Kidney epithelial cell (primary cell): Measurements from ENCODE around the gene BTBD2. TPM values are rescaled to one million over a fixed set of nuclear protein-coding genes. Genes with fewer than 3 reads are reported as not detected.

Source experiments
- DNase-seq: peaks from one replicate; pipeline ENCODE4 v3.0.0-alpha.2; 2010; ENCODE audit warnings: low read depth
- H3K27me3 ChIP-seq: 2 replicates; pipeline ENCODE4 v1.6.0; 2011; ENCODE audit warnings: low read length; ENCODE audit not compliant: control insufficient read depth, insufficient read depth
- H3K36me3 ChIP-seq: 2 replicates; pipeline ENCODE4 v1.5.1; 2011; ENCODE audit warnings: low read length; ENCODE audit not compliant: control insufficient read depth, insufficient read depth
- H3K4me3 ChIP-seq: 2 replicates; pipeline ENCODE4 v1.5.1; 2011; ENCODE audit warnings: low read depth, mild to moderate bottlenecking, control low read depth, low read length
- total RNA-seq: library from RNA; depleted of rRNA; stranded (reverse); fragments of >200 nt; gene quantifications from 2 replicates; pipeline ENCODE4 v1.2.3, GENCODE V29; 2015
- TF ChIP-seq, protein P1 (sequence below): IDR thresholded peaks from 2 replicates; pipeline ENCODE4 v1.5.1; 2011; ENCODE audit warnings: mild to moderate bottlenecking, moderate library complexity, low read length, control low read depth, inconsistent platforms; ENCODE audit not compliant: insufficient read depth, poor library complexity, severe bottlenecking

Gene BTBD2
- total RNA-seq, 1 donor from 2014 or later, result 51.3 TPM

DNA sequence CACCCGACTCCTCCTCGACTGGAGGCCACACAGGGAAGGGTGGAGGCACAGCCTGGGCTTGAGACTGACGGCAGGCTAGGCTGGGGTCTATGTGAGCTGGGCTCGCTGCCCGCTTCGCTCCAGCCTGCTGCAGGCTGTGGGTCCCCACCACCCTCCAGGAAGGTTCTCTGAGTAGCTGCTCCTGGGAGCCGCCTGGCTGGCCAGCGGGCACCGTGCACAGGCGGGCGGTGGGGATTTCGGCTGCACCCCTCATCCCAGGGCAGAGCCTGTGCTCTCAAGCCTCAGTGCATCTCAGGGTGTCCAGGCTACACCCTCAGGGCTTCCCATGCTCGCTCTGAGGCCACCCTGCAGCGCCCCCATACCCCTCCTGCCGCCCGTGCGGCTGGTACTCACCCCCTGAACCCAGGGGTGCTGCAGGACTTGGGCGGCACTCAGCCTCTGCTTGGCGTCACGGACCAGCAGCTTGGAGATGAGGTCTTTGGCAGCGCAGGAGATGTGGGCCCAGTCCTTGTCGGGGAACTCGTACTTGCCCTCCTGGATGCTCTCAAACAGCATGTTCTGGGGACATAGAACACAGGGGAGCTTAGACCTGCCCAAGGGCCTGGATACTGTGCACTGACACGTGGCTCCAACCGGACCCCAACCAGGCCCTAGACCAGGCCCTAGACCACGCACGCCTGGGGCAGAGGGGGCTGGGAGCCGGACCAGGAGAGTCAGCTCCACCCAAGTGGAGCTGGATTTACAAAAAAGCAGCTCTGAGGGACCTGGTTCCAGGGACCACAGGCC is 25.3 kb upstream of the BTBD2 start:
- no peaks in the 10 kb centered on the region for H3K27me3 ChIP-seq
- TF ChIP-seq, protein P1, sequence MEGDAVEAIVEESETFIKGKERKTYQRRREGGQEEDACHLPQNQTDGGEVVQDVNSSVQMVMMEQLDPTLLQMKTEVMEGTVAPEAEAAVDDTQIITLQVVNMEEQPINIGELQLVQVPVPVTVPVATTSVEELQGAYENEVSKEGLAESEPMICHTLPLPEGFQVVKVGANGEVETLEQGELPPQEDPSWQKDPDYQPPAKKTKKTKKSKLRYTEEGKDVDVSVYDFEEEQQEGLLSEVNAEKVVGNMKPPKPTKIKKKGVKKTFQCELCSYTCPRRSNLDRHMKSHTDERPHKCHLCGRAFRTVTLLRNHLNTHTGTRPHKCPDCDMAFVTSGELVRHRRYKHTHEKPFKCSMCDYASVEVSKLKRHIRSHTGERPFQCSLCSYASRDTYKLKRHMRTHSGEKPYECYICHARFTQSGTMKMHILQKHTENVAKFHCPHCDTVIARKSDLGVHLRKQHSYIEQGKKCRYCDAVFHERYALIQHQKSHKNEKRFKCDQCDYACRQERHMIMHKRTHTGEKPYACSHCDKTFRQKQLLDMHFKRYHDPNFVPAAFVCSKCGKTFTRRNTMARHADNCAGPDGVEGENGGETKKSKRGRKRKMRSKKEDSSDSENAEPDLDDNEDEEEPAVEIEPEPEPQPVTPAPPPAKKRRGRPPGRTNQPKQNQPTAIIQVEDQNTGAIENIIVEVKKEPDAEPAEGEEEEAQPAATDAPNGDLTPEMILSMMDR, result no peak
- H3K4me3 ChIP-seq, result no peak overlapping the region
- DNase-seq, result no peak
- peaks cover 1% of the 10 kb centered on the region for H3K36me3 ChIP-seq

DNA sequence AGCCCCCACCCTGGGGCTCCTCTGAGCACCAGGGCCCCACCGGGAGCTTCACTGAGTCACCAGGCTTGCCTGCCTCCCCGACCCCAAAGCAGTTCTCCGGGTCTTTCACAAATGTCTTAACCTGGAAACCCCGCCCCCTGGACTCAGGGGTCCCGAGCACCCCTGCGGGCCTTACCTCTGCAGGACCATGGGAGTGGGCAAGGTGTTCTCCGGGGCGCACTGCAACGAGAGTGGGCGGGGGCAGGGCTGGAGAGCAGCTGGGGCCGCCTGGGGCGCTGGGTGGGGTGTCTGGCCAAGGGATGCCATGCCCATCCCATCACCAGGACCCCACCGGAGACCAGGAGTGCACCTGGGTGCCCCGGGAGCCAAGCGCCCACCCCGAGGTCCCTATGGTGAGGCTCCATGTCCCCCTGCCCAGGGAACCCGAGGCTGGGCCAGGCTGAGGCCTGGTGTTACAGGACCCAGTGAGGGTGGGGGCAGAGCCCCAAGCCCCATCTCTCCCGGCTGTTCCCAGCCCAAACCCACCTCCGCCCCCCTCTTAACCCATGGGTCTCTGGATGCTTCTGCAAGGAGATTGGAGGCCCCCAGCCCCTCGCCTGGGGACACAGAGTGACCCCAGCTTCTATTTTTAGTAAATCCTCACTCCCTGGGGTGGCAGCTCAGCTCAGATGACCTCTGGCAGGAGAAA is 24.6 kb upstream of the BTBD2 start:
- Histone ChIP-seq H3K4me3 (no peak overlapping the region), H3K36me3 (peaks cover 1% of the 10 kb centered on the region), H3K27me3 (no peaks in the 10 kb centered on the region)
- no peak for DNase-seq
- TF ChIP-seq, protein P1, result no peak

DNA sequence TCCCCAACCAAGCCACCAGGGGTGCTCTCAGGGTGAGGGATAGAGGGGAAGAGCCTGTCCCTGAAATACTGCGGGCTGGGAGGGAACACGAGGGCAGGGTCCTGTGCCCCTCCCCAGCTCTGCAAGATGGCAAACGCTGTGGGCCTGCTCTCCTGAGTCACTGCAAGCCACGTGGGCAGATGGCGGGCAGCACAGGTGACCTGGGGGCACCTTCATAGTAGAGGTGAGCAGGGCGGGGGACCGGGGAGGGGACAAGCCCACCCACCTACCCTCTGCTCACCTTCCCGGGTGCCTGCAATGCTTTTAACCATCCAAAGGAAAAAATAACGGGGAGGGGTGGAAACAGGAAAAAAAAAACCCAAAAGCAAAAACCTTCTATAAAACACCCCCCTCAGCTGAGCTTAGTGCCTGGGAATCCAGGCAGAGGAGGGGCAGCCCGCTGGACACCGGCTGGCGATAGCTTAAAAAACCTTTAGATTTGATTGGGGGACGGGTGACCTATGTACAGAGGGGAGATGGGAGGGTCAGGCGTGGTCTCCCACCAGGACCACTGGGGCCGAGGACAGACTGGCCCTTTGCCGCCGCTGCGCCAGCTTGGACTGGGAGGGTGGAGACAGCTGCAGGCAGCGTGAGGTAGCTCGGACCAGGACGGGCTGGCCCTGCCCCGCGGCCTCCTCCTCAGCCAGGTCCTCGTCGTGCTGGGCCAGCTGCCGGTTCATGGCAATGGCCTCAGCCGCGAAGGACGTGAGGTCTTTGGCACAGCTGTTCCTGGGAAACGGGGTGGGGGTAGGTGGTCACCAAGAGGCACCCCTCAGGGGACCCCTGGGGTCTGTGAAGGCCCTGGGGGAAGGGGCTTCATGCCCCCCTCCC is 23.8 kb upstream of the BTBD2 start:
- Histone ChIP-seq H3K27me3 (no peaks in the 10 kb centered on the region), H3K4me3 (no peak overlapping the region), H3K36me3 (peaks cover 1% of the 10 kb centered on the region)
- DNase-seq, result no peak
- TF ChIP-seq, protein P1, result no peak

DNA sequence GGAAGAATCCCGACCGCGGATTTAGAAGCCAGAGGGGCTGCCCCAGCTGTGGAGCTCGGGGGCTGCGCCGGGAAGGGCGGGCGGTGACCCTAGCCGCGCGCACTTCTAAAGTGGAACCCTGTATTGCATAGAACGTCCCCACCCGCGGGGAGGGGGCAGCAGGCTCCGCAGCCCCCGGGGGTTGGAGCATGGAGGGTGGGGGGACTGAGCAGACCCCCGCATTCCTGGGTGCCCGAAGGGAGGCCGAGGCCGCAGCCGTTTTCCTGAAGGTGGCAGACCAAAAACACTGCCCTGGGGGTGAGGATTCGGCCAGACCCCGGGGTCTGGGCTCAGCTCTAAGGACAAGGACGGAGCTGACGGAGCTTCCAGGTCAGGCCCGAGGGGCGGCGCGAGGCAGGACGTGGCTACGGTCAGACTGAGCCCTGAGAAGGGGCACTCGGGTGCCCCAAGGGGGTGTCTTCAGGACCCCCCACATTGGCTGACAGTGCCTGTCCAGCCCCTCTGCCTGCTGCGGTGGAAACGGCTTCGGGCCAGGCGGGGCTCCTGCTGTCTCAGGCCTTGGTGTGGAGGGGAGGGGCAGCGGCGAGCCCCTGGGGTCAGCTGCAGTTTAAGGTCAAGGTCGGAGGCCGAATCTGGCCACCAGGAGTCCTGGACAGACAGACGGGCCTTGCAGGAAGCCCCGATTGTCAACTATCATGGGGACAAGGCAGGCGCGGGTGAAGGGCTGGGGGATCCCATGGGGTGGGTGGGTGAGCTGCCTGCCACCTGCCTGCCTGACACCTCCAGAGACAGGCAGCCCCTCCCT is 23.0 kb upstream of the BTBD2 start:
- Histone ChIP-seq H3K36me3 (peaks cover 1% of the 10 kb centered on the region), H3K27me3 (no peaks in the 10 kb centered on the region), H3K4me3 (no peak overlapping the region)
- TF ChIP-seq, protein P1, result no peak
- DNase-seq, result no peak

DNA sequence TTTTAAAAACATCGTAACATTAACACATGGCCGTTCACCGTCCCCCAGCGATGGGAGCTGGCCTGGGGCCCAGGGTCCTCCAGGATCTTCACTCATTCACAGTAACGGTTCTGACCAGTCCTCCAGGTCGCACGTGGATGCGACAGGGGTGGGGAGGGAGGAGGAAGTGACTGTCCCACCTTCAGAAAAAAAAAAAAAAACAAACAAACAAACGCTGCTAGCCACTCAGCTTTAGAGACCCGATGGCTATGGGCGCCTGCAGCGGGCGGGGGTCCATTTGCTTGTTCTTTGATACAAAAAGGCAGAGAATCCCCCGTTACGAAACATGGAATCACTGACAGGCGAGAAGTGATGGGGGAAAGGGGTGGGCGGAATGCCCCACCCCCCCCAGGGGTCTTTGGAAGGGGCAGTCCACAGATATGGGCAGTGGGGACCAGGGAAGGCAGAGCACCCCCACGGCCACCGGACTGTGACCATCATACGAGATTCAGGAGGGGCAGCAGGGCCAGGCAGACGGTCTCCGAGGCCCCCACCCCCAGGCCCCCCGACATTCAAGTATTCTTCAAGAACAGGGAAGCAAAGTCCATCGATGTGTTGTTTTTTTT is 22.2 kb upstream of the BTBD2 start:
- Histone ChIP-seq H3K4me3 (no peak overlapping the region), H3K36me3 (peaks cover 1% of the 10 kb centered on the region), H3K27me3 (no peaks in the 10 kb centered on the region)
- DNase-seq, result no peak
- TF ChIP-seq, protein P1, result no peak
